A549 (cell line): ENCODE measurements around the gene ZFYVE19. TPM values are rescaled to one million over a fixed set of nuclear protein-coding genes. Genes with fewer than 3 reads are reported as not detected.

Source experiments
- ATAC-seq, 2 experiments: fragments of 200-7000 bp in 1 of 2; fragments of >200 bp in 1 of 2; cut with Nextera tagmentation in 1 of 2; cut with Tn5 transposase in 1 of 2; 3 replicates each; pipeline versions ENCODE4 v1.8.0 to v1.9.1; 2018 to 2020; ENCODE audit warnings: mild to moderate bottlenecking in 1 of 2, moderate library complexity in 1 of 2
- CTCF ChIA-PET: fragments of 300-600 bp; sonication (Branson Sonifier 250); formaldehyde crosslinking; extraction: SDS; loops from one replicate; lab custom pipeline; 2021; ENCODE audit warnings: antibody characterized with exemption, inconsistent platforms; lab: Yijun Ruan, JAX
- POLR2A ChIA-PET: fragments of 350-600 bp; formaldehyde crosslinking; extraction: SDS; loops from one replicate; lab custom pipeline; 2021; ENCODE audit warnings: antibody characterized with exemption, inconsistent platforms; lab: Yijun Ruan, JAX
- DNase-seq, 2 experiments: peaks; one replicate each; pipeline versions ENCODE4 v3.0.0 to v3.0.0-alpha.2; 2011 to 2016; ENCODE audit warnings: low read depth in 1 of 2, low spot score in 1 of 2
- FAIRE-seq: peaks from 2 replicates; lab custom pipeline; 2011; peaks lifted over from hg19 to GRCh38; lab: Jason Lieb, UNC
- H3K27ac ChIP-seq, 2 experiments: fragments of >200 bp; sonication (Bioruptor Twin); formaldehyde crosslinking; 3 replicates each; pipeline ENCODE4 v1.5.1; 2016 to 2017
- H3K4me1 ChIP-seq: fragments of >200 bp; sonication (Bioruptor Twin); formaldehyde crosslinking; 3 replicates; pipeline ENCODE4 v1.6.1; 2016
- H3K4me2 ChIP-seq: fragments of >200 bp; sonication (Bioruptor Twin); formaldehyde crosslinking; 3 replicates; pipeline ENCODE4 v1.6.1; 2016
- H3K4me3 ChIP-seq: fragments of >200 bp; sonication (Bioruptor Twin); formaldehyde crosslinking; 3 replicates; pipeline ENCODE4 v1.5.1; 2016
- H3K9me3 ChIP-seq: fragments of >200 bp; sonication (Bioruptor Twin); formaldehyde crosslinking; 3 replicates; pipeline ENCODE4 v1.6.1; 2016
- BCL3 ChIP-seq: fragments of >200 bp; sonication (Bioruptor Twin); formaldehyde crosslinking; IDR thresholded peaks from 3 replicates; pipeline ENCODE4 v1.6.1; 2016
- CEBPB ChIP-seq, 2 experiments: fragments of >200 bp in 1 of 2; sonication (Bioruptor Twin) in 1 of 2; formaldehyde crosslinking in 1 of 2; IDR thresholded peaks; 2 replicates each; pipeline ENCODE4 v1.6.1; 2012 to 2016
- CHD2 ChIP-seq: fragments of 150-350 bp; IDR thresholded peaks from 2 replicates; pipeline ENCODE4 v1.6.1; 2014; ENCODE audit warnings: low read length; ENCODE audit not compliant: partially characterized antibody
- CHD4 ChIP-seq: fragments of 200-600 bp; sonication (generic); IDR thresholded peaks from 2 replicates; pipeline ENCODE4 v1.6.1; 2016; ENCODE audit warnings: antibody characterized with exemption, mild to moderate bottlenecking, borderline replicate concordance
- CTCF ChIP-seq: fragments of >200 bp; sonication (Bioruptor Twin); formaldehyde crosslinking; IDR thresholded peaks from 3 replicates; pipeline ENCODE4 v1.5.1; 2016
- FOSB ChIP-seq: fragments of 250-450 bp; sonication (Bioruptor Pico); IDR thresholded peaks from 2 replicates; pipeline ENCODE4 v1.5.0; 2020; ENCODE audit warnings: mild to moderate bottlenecking, moderate library complexity
- FOSL2 ChIP-seq, 2 experiments: fragments of 450-650 bp in 1 of 2; fragments of >200 bp in 1 of 2; sonication (Bioruptor Twin) in 1 of 2; formaldehyde crosslinking; IDR thresholded peaks; 2 replicates each; pipeline versions ENCODE4 v1.5.0 to v1.6.1; 2016 to 2020; ENCODE audit warnings: mild to moderate bottlenecking in 1 of 2, moderate library complexity in 1 of 2
- GATA3 ChIP-seq: IDR thresholded peaks from 2 replicates; pipeline ENCODE4 v1.6.1; 2012; ENCODE audit warnings: borderline replicate concordance
- HDAC2 ChIP-seq: fragments of 200-600 bp; sonication (generic); IDR thresholded peaks from 2 replicates; pipeline ENCODE4 v1.6.1; 2016
- HEYL ChIP-seq: fragments of 250-450 bp; sonication (Bioruptor Pico); IDR thresholded peaks from 2 replicates; pipeline ENCODE4 v1.8.0; 2021; ENCODE audit warnings: mild to moderate bottlenecking, moderate library complexity
- HOXA7 ChIP-seq: fragments of 250-450 bp; sonication (Bioruptor Pico); IDR thresholded peaks from 2 replicates; pipeline ENCODE4 v1.5.0; 2020; ENCODE audit warnings: mild to moderate bottlenecking, moderate library complexity
- KDM5A ChIP-seq: fragments of 200-600 bp; sonication (generic); IDR thresholded peaks from 2 replicates; pipeline ENCODE4 v1.6.1; 2016; ENCODE audit warnings: antibody characterized with exemption, mild to moderate bottlenecking
- MYC ChIP-seq: IDR thresholded peaks from 2 replicates; pipeline ENCODE4 v1.6.1; 2012; ENCODE audit warnings: mild to moderate bottlenecking, inconsistent platforms, low read length, improper control_type of control experiment, borderline replicate concordance
- NPAS2 ChIP-seq: fragments of 250-450 bp; sonication (Bioruptor Pico); IDR thresholded peaks from 2 replicates; pipeline ENCODE4 v1.8.0; 2022; ENCODE audit warnings: mild to moderate bottlenecking, moderate library complexity, borderline replicate concordance
- RNF2 ChIP-seq: fragments of 200-600 bp; sonication (generic); IDR thresholded peaks from 2 replicates; pipeline ENCODE4 v1.6.1; 2016; ENCODE audit warnings: low read depth, mild to moderate bottlenecking, antibody characterized with exemption, moderate library complexity, borderline replicate concordance
- SMC3 ChIP-seq: fragments of >200 bp; sonication (Bioruptor Twin); formaldehyde crosslinking; IDR thresholded peaks from 3 replicates; pipeline ENCODE4 v1.6.1; 2018; ENCODE audit warnings: inconsistent platforms
- SREBF2 ChIP-seq: fragments of 450-650 bp; IDR thresholded peaks from 2 replicates; pipeline ENCODE4 v1.6.1; 2014; ENCODE audit warnings: mild to moderate bottlenecking, moderate library complexity
- TFCP2L1 ChIP-seq: fragments of 250-450 bp; sonication (Bioruptor Pico); IDR thresholded peaks from 2 replicates; pipeline ENCODE4 v1.5.0; 2021; ENCODE audit warnings: mild to moderate bottlenecking
- TP53 ChIP-seq: fragments of 250-450 bp; sonication (Bioruptor Pico); IDR thresholded peaks from 2 replicates; pipeline ENCODE4 v1.5.0; 2021; ENCODE audit warnings: mild to moderate bottlenecking, moderate library complexity
- USF2 ChIP-seq: fragments of 450-650 bp; IDR thresholded peaks from 2 replicates; pipeline ENCODE4 v1.6.1; 2014; ENCODE audit warnings: antibody characterized with exemption
- ZNF302 ChIP-seq: fragments of 250-450 bp; sonication (Bioruptor Pico); IDR thresholded peaks from 2 replicates; pipeline ENCODE4 v1.9.0; 2021; ENCODE audit warnings: inconsistent platforms, mild to moderate bottlenecking, moderate library complexity
- WGBS: methylation state at CpG from one replicate; pipeline ENCODE4 v1.1.6; 2017; ENCODE audit errors: missing lambda C conversion rate; 5-methylcytosine and 5-hydroxymethylcytosine counted together
- polyA plus RNA-seq, 4 experiments: library from polyadenylated mRNA; depleted of rRNA in 3 of 4; stranded (reverse); fragments of >200 nt; fragmentation: RNase III in 1 of 4; extraction: RNeasy Plus Mini Kit Qiagen cat#74134 plus additional on column Dnase treatment in 1 of 4; gene quantifications; 2 replicates in 3 of 4; 3 replicates in 1 of 4; pipeline ENCODE4 v1.2.3, GENCODE V29; 2011 to 2017
- TF ChIP-seq, protein P1 (sequence below): IDR thresholded peaks from 2 replicates; pipeline ENCODE4 v1.6.1; 2012
- TF ChIP-seq, protein P2 (sequence below): fragments of 250-450 bp; sonication (Bioruptor Pico); IDR thresholded peaks from 2 replicates; pipeline ENCODE4 v1.5.0; 2020; ENCODE audit warnings: low read depth, mild to moderate bottlenecking, moderate library complexity
- TF ChIP-seq, protein P3 (sequence below): fragments of 150-350 bp; IDR thresholded peaks from 2 replicates; pipeline ENCODE4 v1.6.1; 2014; ENCODE audit warnings: low read depth, mild to moderate bottlenecking, low read length
- TF ChIP-seq, protein P4 (sequence below): fragments of >200 bp; sonication (Bioruptor Twin); formaldehyde crosslinking; IDR thresholded peaks from 2 replicates; pipeline ENCODE4 v1.6.1; 2016

ZFYVE19 gene
- polyA plus RNA-seq, 2 of the 4 experiments (the other 2 are of a cell fraction), result 15.6 to 25.6 TPM

DNA sequence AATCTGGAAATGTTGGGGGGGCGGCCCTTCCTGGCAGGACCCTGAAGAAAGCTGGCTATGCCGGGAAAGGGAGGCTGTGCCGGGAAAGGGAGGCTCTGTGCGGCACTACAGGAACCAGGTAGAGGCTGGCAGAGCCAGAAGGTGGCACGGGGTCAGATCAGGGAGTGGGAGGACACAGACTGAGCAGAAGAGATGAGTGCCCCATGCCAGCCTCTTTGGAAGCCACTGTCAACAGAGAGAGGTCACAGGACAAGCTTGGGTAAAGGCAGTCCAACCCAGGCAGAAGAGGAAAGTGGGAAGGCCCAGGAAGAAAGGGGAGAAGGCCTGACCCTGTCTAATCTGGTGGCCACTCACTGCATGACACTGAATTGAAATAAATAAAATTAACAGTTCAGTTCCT lies 35.6 kb upstream of the ZFYVE19 start:
- ATAC-seq (no peak), FAIRE-seq (no peak), DNase-seq (no peak)
- TF ChIP-seq HEYL (CRISPR knock-in tag) (no peak), SREBF2 (no peak), CTCF (no peak)
- H3K4me2 ChIP-seq, result no peak overlapping the region
- ChIA-PET POLR2A (no interaction called here), CTCF (interaction anchor here (1.1 to 2.8 kb wide), 2 partner anchors 11 to 181 kb away, joined by 4 to 12 read pairs; no protein-coding TSS in a partner anchor)
- peaks cover 3% of the 10 kb centered on the region; the same call in 1 of the 3 replicates for H3K4me1 ChIP-seq
- H3K27ac ChIP-seq, result no peak overlapping the region
- 95% methylated on average over 5 of the region's 5 CpGs for WGBS
- H3K4me3 ChIP-seq, result no peak overlapping the region
- no peaks in the 10 kb centered on the region for H3K9me3 ChIP-seq

- Histone ChIP-seq H3K4me3 (no peak overlapping the region), H3K4me1 (peaks cover 2% of the 10 kb centered on the region; the same call in 1 of the 3 replicates), H3K27ac (no peak overlapping the region), H3K4me2 (no peak overlapping the region), H3K9me3 (no peaks in the 10 kb centered on the region)
- FAIRE-seq (no peak), ATAC-seq (no peak), DNase-seq (no peak)
- WGBS, result 92% methylated on average over 7 of the region's 13 CpGs
- TF ChIP-seq, protein P1, sequence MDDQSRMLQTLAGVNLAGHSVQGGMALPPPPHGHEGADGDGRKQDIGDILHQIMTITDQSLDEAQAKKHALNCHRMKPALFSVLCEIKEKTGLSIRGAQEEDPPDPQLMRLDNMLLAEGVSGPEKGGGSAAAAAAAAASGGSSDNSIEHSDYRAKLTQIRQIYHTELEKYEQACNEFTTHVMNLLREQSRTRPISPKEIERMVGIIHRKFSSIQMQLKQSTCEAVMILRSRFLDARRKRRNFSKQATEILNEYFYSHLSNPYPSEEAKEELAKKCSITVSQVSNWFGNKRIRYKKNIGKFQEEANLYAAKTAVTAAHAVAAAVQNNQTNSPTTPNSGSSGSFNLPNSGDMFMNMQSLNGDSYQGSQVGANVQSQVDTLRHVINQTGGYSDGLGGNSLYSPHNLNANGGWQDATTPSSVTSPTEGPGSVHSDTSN, result no peak
- TF ChIP-seq HOXA7 (CRISPR knock-in tag), result no peak
- CTCF ChIA-PET, result interaction anchor here (1.1 to 2.8 kb wide), 2 partner anchors 10 to 182 kb away, joined by 4 to 12 read pairs; no protein-coding TSS in a partner anchor
- POLR2A ChIA-PET, result no interaction called here
These were observed 34.9 kb upstream of the ZFYVE19 start for GRCh38 chr15:40772014-40772413.

DNA sequence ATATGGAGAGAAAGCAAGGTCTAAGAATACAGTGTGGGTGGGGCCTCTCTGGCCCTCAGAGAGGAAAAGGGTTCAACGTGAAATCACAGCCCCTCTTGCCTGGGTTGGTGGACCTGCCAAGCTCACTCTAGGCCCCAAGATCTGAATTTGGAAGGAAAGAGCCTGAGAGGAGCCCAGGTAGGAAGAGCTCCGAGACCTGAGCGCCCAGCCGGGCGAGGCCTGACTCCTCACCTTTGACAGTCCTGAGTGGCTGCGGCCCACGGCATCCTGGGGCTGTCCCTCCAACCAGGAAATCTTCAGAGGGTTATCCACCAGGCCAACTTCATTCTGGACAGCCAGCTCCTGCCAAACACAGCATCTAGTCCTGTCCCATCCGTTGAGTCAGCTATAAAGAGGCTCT lies 33.4 kb upstream of the ZFYVE19 start:
- CTCF ChIA-PET, result interaction anchor here (1.3 to 1.8 kb wide), 2 partner anchors 9 to 27 kb away, joined by 3 to 8 read pairs; no protein-coding TSS in a partner anchor

DNA sequence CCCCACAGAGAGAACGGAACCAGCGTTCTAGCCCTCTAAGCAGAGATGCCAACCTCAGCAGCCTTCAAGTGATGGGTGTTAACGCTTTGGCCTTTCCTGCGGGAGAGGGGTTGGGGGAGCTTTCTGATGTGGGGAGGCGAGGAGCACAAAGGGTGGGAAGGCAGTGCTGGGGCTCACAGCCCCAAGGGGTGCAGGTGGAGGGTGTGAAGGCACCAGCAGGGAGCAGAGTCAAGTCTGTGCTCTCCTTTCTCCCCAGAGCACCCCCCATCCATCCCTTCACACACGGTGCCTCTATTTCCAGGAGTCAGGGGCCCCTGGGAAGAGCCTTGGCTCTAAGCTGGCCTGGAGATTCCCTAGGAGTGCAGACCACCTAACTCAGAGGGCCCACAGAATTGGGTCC lies 33.0 kb upstream of the ZFYVE19 start:
- CTCF ChIA-PET, result interaction anchor here (1.3 to 2.3 kb wide), 4 partner anchors 9 to 100 kb away, joined by 3 to 8 read pairs (median 4); partner anchors contain the start of gene RHOV
- no peak for FAIRE-seq
- TF ChIP-seq TFCP2L1 (CRISPR knock-in tag) (no peak), BCL3 (no peak), KDM5A (no peak), MYC (no peak), FOSL2 (IDR thresholded peaks at IDR 0.05) (no peak), FOSL2 (CRISPR knock-in tag; IDR thresholded peaks at IDR 0.05) (no peak), CEBPB (IDR thresholded peaks at IDR 0.05) (no peak), HEYL (CRISPR knock-in tag) (no peak), GATA3 (no peak), USF2 (no peak), ZNF302 (no peak), NPAS2 (CRISPR knock-in tag) (no peak), SMC3 (no peak)
- TF ChIP-seq, protein P2, sequence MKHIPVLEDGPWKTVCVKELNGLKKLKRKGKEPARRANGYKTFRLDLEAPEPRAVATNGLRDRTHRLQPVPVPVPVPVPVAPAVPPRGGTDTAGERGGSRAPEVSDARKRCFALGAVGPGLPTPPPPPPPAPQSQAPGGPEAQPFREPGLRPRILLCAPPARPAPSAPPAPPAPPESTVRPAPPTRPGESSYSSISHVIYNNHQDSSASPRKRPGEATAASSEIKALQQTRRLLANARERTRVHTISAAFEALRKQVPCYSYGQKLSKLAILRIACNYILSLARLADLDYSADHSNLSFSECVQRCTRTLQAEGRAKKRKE (CRISPR knock-in tag), result no peak

More for the DNA sequence above, 33.4 kb upstream of the ZFYVE19 start:
- Histone ChIP-seq H3K4me2 (no peak overlapping the region), H3K9me3 (no peaks in the 10 kb centered on the region), H3K27ac (no peak overlapping the region), H3K4me1 (no peaks in the 10 kb centered on the region), H3K4me3 (no peak overlapping the region)
- POLR2A ChIA-PET, result no interaction called here
- WGBS, result 87% methylated on average over 3 of the region's 8 CpGs
- DNase-seq, result no peak
- FAIRE-seq, result no peak
- ATAC-seq, result no peak
- TF ChIP-seq TP53, result no peak
- no peak for TF ChIP-seq HDAC2
- TF ChIP-seq RNF2, result no peak
- TF ChIP-seq CEBPB (IDR thresholded peaks at IDR 0.05), result no peak
- no peak for TF ChIP-seq HOXA7 (CRISPR knock-in tag)
- no peak for TF ChIP-seq FOSB (CRISPR knock-in tag)
- TF ChIP-seq, protein P3, sequence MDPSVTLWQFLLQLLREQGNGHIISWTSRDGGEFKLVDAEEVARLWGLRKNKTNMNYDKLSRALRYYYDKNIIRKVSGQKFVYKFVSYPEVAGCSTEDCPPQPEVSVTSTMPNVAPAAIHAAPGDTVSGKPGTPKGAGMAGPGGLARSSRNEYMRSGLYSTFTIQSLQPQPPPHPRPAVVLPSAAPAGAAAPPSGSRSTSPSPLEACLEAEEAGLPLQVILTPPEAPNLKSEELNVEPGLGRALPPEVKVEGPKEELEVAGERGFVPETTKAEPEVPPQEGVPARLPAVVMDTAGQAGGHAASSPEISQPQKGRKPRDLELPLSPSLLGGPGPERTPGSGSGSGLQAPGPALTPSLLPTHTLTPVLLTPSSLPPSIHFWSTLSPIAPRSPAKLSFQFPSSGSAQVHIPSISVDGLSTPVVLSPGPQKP, result no peak
- TF ChIP-seq CHD2, result no peak
- TF ChIP-seq, protein P4, sequence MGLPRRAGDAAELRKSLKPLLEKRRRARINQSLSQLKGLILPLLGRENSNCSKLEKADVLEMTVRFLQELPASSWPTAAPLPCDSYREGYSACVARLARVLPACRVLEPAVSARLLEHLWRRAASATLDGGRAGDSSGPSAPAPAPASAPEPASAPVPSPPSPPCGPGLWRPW, result no peak
- no peak for TF ChIP-seq CHD4

More for the DNA sequence above, 33.0 kb upstream of the ZFYVE19 start:
- POLR2A ChIA-PET, result no interaction called here
- Histone ChIP-seq H3K4me3 (no peak overlapping the region), H3K9me3 (no peaks in the 10 kb centered on the region), H3K27ac (no peak overlapping the region), H3K4me2 (no peak overlapping the region), H3K4me1 (no peaks in the 10 kb centered on the region)
- WGBS, result no CpG with 5 or more reads among the region's 6 CpGs
- DNase-seq (no peak), ATAC-seq (no peak)
